ENCODE data around the gene PPP4C. TPM values are rescaled to one million over a fixed set of nuclear protein-coding genes. Genes with fewer than 3 reads are reported as not detected.

The PPP4C gene
- total and polyA plus RNA-seq, 12 donors: 34.5 to 82.1 (median 42.4) TPM

- H3K9me3 ChIP-seq: no peaks in the 10 kb centered on the region
- no peak for TF ChIP-seq CTCF (IDR thresholded peaks at IDR 0.05)
- H3K27me3 ChIP-seq: peaks cover 4 to 83% (median 74%) of the 10 kb centered on the region in 7 donors
- no peaks in the 10 kb centered on the region for H3K36me3 ChIP-seq
- DNase-seq (no peak), ATAC-seq (peak in 4 of 8 donors; percentile 37 to 65 (median 54))
- H3K27ac ChIP-seq: no peak overlapping the region
- 13% methylated on average over 18 of the region's 18 CpGs for WGBS, 2 donors
- H3K4me3 ChIP-seq: no peak overlapping the region
- H3K4me1 ChIP-seq: peaks cover 0 to 10% (median 6%) of the 10 kb centered on the region in 9 donors
- intact Hi-C loops (cut with DNase I): loop anchor here in 3 of 10 donors (5.0 to 10.0 kb wide), 3 partner anchors 326 to 334 kb away; no protein-coding TSS in a partner anchor
Measured at GRCh38 chr16:30028438-30029076, 47.2 kb upstream of the PPP4C start.

- intact Hi-C loops (cut with DNase I): no loop called here
- DNase-seq: no peak
- no peak for TF ChIP-seq CTCF (IDR thresholded peaks at IDR 0.05)
- peaks cover 4 to 98% (median 89%) of the 10 kb centered on the region in 7 donors for H3K27me3 ChIP-seq
- 22% methylated on average over 23 of the region's 23 CpGs for WGBS, 2 donors
- no peak for ATAC-seq
- no peak overlapping the region for H3K27ac ChIP-seq
- H3K9me3 ChIP-seq: no peaks in the 10 kb centered on the region
- peaks cover 0 to 10% (median 6%) of the 10 kb centered on the region in 9 donors for H3K4me1 ChIP-seq
- no peaks in the 10 kb centered on the region for H3K36me3 ChIP-seq
- no peak overlapping the region for H3K4me3 ChIP-seq
Measured at GRCh38 chr16:30030011-30030685, 45.6 kb upstream of the PPP4C start.

- no peaks in the 10 kb centered on the region for H3K36me3 ChIP-seq
- H3K27me3 ChIP-seq: peaks cover 4 to 96% (median 87%) of the 10 kb centered on the region in 7 donors
- ATAC-seq (peak in 1 of 8 donors; percentile 12), DNase-seq (no peak)
- peaks cover 0 to 10% (median 6%) of the 10 kb centered on the region in 9 donors for H3K4me1 ChIP-seq
- no peaks in the 10 kb centered on the region for H3K9me3 ChIP-seq
- WGBS, 2 donors: 1 to 2% methylated on average over 26 to 27 of the region's 27 CpGs
- H3K4me3 ChIP-seq: no peak within 1 kb of the TSS
- intact Hi-C loops (cut with DNase I): no loop called here
- no peak within 1 kb of the TSS for H3K27ac ChIP-seq
- no peak for TF ChIP-seq CTCF (IDR thresholded peaks at IDR 0.05)
Measured at GRCh38 chr16:30030841-30031413, 44.9 kb upstream of the PPP4C start, which contains the start of gene TLCD3B. TLCD3B (minus strand) TSS chr16:30031271; CDS start chr16:30030527, 744 bp downstream.

- ATAC-seq: peak in 1 of 8 donors; percentile 25
- H3K27me3 ChIP-seq: peaks cover 4 to 97% (median 86%) of the 10 kb centered on the region in 7 donors
- no peak overlapping the region for H3K27ac ChIP-seq
- peaks cover 0 to 10% (median 6%) of the 10 kb centered on the region in 9 donors for H3K4me1 ChIP-seq
- no peaks in the 10 kb centered on the region for H3K9me3 ChIP-seq
- no peaks in the 10 kb centered on the region for H3K36me3 ChIP-seq
- DNase-seq: no peak
- WGBS, 2 donors: 12 to 19% methylated on average over 11 of the region's 11 CpGs
- no peak for TF ChIP-seq CTCF (IDR thresholded peaks at IDR 0.05)
- intact Hi-C loops (cut with DNase I): no loop called here
- H3K4me3 ChIP-seq: no peak overlapping the region
Measured at GRCh38 chr16:30031477-30031918, 44.3 kb upstream of the PPP4C start.
